G401 (cell line): ENCODE data around the gene GSKIP. TPM values are rescaled to one million over a fixed set of nuclear protein-coding genes. Genes with fewer than 3 reads are reported as not detected.

Experiments
- DNase-seq: peaks from one replicate; pipeline ENCODE4 v3.0.0-alpha.2; 2015; ENCODE audit warnings: low spot score
- in situ Hi-C: cut with HindIII; loops from 2 replicates; pipeline ENCODE4 v1.10.0; 2016; ENCODE audit warnings: low sequenced_read_pairs, mixed read lengths
- total RNA-seq: library from RNA; depleted of rRNA; stranded (reverse); fragments of >200 nt; shearing (Covaris generic); gene quantifications from 2 replicates; pipeline ENCODE4 v1.2.3, GENCODE V29; 2014

The GSKIP gene
- total RNA-seq, 1 experiment from 2014 or later: 31.7 TPM

DNA sequence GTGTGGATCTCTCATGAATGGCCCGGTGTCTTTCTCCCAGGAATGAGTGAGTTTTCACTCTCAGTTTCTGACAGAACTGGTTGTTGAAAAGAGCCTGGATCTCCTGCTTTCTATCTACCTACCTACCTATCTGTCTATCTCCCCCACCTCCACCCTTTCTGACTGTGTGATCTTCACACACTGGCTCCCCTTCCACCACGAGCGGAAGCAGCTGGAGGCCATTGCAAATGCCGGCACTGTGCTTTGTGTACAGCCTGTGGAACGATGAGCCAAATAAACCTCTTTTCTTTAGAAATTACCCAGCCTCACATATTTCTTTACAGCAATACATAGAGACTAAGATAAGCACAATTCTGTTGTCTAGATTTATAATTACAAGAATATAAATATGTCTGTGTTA, 7.2 kb downstream of the GSKIP start:
- DNase-seq: no peak
- in situ Hi-C loops: no loop called here

DNA sequence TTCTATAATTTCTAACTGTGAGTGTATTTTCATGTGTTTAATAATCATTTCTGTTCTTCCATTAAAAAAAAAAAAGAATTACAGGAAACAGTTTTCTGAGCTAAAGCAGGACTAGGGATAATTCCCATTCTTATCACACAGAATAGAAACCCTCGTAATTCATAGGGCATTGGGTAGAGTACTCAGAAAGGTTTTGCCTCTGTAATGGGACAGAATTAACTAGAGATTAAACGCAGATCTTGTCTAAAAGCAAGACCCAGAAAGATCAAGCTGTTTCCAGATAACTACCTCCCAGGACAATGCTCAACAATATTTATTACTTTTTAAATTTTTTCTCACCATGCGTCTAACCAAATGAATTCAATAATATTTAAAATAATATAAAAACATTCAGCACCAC, 10.2 kb downstream of the GSKIP start:
- DNase-seq: no peak
- in situ Hi-C loops: no loop called here

DNA sequence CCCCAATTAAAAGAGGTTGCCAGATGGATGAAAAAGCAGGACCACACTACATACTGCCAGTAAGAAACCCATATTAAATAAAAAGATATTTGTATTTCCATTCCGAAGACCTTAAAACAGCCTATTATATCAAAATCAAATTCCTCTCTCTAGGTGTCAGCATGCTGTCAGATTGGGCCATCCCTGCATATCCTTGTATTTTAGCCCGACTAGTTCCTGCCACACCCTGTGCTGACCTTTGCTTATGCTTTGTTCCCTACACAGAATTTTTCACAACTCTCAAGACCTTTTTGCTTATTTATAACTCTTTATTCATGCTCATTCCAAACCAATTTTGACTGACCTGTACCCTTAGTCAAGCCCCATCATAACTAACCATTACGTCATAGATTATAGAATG, 12.8 kb downstream of the GSKIP start:
- in situ Hi-C loops: no loop called here
- DNase-seq: no peak

DNA sequence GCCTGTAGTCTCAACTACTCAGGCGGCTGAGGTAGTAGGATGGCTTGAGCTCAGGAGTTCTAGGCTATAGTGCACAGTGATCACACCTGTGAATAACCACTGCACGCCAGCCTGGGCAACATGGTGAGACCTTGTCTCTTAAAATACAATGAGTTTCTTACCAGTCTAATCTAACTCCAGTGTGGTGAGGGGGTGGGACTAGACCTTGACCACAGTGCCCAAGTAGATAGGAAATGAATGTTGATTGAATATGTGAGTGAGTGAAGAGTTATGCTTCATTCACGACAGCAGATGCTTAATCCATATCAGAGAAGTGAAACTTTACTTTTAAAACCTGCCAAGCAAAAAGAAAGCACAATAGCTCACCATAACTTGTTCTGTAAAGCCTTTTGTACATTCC, 17.4 kb downstream of the GSKIP start:
- in situ Hi-C loops: no loop called here
- DNase-seq: no peak

DNA sequence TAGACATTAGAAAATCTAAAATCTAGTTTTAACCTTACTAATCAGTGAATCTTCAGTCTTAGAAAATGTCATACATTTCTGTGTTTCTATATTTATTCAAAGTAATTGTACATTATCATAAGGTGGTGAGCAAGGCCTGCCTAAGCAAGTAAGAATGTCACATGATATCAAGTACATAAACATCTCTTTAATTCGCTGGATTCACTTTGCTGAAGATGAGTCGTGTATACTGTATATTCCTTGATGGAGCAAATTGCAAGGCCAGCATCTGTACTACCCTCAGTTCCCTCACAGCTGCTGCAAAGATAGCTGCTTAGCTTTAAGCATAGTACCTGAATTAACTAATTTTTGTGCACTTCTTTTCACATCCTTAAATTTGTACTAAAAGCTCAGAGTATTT, 20.1 kb downstream of the GSKIP start:
- DNase-seq: no peak
- in situ Hi-C loops: no loop called here

DNA sequence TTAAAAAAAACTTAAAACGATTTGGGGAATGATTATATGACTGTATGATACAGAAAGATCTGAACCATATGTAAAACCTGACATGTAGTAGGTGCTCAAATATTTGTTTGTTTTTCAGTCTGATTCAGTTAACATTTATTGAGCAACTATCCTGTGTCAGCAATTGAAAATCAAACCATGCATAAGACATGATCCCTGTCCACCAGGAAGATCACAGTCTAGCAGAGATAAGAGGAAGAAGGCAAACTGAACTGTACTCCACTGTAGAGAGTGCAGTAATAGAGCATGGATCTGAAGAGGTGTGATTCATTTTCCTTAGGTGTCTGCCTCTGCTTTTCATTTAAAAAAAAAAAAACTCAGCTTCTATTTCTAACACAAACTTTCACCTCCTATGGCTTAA, 20.7 kb downstream of the GSKIP start:
- in situ Hi-C loops: no loop called here
- no peak for DNase-seq

DNA sequence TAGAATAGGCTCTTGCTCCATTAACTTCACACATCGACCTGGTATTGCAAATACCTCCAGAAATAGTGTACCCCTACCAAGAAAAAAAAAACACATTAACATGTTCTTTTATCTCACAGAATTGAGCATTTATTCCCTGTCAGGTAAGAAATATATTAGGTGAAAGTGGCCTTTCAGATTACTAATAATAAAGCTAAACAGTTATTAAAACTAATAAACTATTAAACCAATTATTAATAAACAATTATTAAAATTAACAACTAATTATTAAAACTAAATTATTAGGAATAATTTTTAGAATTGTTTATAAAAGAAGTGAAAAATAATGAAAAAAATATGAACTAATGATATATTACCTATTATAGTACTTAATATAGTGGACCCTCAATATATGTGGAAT, 21.4 kb downstream of the GSKIP start:
- DNase-seq: no peak
- in situ Hi-C loops: no loop called here

DNA sequence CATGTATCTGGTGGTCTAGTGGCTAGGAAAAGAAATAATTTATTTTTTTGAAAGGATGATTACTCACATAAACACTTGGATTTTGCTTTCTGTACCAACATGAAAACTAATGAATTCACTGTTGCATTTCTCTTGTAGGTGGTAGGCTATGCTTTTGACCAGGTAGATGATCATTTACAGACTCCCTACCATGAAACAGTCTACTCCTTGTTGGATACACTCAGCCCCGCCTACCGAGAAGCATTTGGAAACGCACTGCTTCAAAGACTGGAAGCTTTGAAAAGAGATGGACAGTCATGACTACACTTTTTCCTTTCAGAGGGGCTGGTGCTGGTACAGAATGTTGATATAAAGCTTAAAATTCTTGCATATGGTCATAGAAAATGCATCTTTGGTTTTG, 22.1 kb downstream of the GSKIP start:
- in situ Hi-C loops: no loop called here
- no peak for DNase-seq

DNA sequence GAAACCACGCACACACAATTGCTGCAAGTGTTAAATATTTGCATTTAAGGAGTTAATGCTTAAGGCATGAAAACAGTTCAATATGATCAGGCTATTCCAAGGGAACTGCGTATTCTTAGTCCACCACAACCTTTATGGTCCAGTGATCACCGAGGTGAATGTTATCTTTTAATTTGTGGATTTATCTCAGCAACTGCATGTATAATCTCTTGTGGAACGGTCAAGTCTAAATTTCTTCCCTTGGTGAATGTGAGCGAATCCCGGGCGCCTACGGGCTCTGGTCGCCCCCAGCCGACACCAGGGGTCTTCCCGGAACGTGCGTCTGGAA, 27.6 kb downstream of the GSKIP start:
- in situ Hi-C loops: no loop called here
- DNase-seq: peak; percentile 6

DNA sequence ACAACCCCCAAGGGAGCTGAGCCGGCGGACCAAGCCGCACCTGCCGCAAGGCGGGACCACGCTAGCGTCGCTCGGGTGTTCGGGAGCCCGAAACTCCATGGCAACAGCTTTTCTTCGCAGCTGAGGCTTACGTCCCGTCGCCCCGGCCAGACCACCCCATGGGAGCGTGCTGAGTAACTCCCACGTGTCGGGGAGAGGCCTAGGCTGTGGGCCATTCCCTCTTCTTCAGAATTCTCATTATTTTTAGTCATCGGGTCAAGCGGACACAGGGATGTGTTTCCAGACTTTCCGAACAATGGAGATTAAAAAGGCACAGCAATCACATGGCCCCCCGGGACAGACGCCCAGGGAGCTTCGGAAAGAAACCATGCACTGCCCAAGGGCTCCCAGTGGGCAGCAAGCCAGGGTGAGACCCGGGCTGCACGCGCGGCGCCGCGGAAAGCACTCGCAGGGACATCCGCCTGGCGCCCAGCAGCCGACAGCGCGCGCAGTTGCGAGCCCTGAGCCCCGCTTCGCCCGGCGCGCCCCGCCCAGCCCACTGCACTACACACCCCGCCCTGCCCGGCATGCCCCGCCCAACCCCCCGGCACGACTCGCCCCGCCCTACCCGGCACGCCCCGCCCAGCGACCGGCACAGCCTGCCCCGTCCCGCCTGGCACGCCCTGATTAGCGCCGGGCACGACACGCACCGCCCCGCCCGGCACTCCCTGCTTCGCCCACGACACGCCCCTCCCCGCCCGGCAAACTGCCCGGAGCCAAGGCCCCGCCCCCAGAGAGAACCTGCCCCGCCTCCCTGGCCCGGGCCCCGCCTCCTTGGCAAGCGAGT, 28.2 kb downstream of the GSKIP start:
- DNase-seq: peak; percentile 87
- in situ Hi-C loops: no loop called here

DNA sequence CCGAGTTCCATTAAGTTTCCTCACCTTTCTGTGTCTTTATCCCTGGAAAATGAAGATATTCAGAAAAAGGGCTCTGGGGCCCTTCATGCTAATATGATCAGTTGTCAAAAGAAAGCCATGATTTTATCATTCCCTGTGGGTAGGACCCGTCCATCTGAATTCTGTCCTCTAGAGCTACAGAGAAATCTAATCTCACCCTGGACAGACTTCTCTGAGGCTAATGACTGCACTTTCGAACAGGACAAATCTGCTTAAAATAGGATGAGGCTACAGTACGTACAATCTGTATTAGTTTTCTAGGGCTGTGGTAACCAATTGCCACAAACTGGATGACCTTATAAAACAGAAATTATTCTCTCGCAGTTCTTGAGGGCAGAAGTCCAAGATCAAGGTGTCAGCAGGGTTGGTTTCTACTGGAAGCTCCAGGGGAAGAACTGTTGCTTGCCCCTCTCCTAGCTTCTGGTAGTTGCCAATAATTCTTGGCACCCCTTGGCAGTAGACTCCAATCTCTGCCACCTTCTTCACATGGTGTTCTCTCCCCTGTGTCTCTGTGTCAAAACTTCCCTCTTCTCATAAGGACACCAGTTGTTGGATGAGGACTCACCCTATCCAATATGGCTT, 29.9 kb downstream of the GSKIP start:
- in situ Hi-C loops: no loop called here

DNA sequence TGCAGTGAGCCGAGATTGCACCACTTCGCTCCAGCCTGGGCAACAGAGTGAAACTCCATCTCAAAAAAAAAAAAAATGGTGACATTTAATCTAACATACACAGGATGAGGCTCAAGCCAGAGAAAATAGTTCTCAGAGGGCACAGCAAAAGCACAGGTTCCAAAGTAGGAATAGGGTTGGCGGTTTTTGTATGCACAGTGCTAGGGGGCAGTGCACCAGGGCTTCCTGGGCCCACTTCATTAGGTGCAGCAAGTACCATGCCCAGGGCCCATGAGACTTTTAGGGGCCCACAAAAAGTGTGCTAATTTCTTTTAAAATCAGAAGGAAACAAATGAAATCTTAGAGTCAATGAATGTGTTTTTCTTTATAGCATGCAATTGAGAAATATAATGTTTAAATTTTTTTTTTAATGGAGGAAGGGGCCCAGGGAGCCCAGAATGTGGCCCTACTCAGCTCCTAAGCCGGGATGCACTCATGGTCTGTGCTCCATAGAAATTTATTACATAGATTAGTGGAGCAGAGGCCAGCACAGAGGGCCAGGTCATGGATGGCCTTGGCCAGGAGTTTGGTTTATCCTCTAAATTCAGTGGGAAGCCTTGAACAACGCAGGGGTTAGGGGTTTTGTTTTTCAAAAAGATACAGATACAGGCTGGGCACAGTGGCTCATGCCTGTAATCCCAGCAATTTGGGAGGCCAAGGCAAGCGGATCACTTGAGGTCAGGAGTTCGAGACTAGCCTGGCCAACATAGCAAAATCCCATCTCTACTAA, 30.9 kb downstream of the GSKIP start:
- DNase-seq: no peak
- in situ Hi-C loops: no loop called here

More for the DNA sequence above, 29.9 kb downstream of the GSKIP start:
- peak; percentile 6 for DNase-seq

DNA sequence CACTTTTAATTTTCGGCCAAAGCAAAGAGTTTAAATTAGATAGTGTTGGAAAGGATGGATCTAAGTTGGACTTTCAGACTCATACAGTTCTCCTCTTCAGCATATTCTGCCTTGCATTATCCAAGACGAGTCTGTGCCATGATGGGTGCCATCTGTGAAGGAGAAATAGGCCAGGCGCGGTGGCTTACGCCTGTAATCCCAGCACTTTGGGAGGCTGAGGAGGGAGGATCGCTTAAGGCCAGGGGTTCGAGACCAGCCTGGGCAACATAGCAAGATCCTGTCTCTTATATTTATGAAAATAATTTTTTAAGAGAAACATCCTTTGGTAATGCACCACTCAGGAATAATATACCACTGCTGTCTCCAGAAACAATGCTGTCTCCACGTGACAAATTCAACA, 35.1 kb downstream of the GSKIP start:
- in situ Hi-C loops: no loop called here
- no peak for DNase-seq

DNA sequence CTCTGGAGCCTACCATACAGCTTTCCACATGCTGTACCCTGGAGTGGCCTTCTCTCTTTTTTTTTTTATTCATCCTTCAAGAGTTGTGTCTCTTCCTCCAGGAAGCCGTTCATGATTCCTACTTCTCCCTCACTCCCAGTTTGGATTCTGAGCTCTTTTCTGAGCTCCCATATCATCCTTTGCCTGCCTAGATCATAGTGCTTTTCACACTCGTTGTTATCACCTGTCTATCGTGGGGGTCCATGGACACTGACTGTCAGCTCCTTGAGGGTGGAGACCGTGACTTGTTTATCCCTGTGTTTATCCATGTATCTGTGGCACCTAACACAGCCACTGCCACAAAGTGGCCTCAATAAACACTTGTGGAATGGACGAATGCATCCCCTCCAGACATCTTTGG, 35.6 kb downstream of the GSKIP start:
- no peak for DNase-seq
- in situ Hi-C loops: no loop called here

DNA sequence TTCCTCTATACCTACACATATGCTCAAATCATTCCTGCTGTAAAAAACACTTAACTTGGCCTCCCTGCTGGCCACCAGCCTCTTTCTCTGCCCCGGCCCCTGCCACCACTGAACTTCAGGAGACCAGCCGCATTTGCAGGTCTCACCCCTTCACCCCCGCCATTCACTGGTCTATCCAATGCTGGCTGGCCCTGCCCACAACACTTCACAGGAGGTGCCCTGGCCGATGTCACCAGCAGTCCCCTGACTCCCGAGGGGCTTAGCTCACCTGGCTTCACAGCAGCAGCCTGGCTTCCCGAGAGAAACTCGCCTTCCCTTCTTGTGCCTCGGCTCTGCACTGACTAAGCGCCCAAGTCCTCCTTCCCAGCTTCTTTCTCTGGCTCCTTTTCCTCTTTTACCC, 36.1 kb downstream of the GSKIP start:
- in situ Hi-C loops: no loop called here
- DNase-seq: no peak

DNA sequence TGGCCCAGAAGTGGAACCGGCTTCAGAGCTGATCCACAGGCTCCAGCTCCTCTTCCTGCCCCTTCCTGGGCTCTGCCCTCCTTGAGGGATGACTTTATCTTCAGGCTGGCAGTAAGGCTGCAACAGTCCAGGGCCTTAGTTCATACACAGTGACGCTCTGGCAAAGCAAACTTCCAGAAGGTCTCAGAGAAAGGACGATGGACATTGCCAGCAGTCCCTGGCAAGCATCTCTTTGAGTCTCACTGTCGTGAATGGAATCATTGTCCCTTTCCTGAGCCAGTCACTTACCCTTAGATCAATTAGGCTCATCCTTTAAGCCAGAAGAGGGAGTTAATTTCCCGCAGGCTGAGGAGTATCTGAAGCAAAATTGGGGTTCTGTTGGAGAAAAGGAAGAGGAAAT, 37.2 kb downstream of the GSKIP start:
- in situ Hi-C loops: no loop called here
- peak; percentile 20 for DNase-seq

DNA sequence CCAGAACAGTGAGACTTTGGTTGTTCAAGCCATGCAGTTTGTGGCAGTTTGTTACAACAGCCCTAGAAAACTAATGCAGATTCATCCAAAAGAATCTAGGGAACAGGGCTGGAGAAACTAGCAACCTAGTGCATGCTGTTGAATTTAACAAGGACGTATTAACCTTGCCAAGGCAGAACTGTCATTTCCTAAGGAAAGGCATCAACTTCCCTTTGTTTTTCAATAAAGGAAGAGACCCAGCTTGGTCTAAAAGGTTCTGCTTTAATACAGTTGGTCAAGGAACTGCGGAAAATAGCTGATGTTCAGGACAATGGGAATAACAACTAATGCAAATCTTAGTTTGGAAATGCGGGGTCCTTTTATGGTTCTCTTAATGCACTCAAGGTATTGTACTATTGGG, 40.1 kb downstream of the GSKIP start:
- in situ Hi-C loops: no loop called here
- DNase-seq: no peak

DNA sequence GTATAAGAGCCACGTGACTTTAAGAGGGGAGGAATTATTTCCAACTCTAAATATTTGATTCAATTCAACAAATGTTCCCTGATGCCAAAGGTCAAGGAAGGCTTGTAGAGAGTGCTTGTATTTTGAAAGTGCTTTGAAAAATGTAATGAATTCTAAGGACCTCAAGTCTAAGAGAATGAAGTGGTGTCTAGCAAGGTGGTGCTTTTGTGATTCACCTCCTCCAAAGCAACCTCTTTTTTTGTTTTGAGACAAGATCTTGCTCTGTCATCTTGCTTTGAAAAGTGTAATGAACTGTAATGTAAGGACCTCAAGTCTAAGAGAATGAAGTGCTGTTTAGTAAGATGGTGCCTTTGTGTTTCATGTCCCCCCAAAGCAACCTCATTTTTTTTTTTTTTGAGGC, 42.4 kb downstream of the GSKIP start:
- in situ Hi-C loops: no loop called here
- no peak for DNase-seq

DNA sequence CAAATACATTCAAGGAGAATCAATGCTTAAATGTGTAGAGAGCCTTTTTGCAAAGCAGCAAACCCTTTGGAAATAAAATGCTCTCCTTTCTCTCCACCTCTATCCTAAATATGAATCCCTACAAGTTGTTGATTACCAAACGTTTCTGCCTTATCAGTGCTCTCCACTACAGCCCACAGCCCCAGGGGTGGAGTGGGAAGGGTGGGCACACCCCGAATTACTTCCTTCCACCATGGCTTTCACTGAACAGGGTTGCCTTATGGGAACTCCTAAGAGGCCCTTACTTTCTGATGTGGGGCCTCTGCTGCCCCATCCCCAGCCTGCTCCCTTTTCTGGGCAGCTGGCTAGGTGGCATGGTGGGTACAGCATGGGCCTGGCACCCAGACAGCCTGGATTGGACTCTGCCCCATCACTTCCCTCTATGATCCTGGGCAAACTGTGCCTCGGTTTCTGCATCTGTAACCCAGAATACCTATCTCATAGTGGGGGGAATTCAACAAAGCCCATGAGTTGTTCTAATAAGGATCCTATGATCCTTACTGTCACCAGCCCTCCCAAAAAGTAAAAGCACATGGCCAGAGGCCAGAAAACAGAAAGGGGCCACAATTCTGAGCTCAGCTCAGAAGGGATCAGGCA, 44.7 kb downstream of the GSKIP start:
- DNase-seq: no peak

DNA sequence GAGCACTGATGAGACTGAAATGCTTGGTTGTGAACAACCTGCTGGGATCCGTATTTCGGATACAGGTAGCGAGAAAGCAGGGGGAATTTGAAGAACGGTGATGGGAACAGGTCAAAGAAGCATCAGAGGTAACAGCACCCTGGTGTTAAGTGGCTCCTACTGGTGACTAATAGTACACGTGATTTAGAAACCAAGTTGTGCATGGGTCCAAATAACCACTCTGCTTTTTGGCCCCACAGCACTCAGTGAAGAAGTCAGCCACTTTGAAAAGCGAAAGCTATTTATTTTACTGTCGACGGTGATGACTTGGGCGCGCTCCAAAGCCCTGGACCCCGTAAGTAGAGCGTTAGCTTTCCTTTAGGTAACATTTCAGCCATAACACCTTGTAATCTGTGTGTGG, 45.3 kb downstream of the GSKIP start:
- in situ Hi-C loops: no loop called here
- no peak for DNase-seq

More for the DNA sequence above, 44.7 kb downstream of the GSKIP start:
- in situ Hi-C loops: no loop called here
